ENCODE measurements around the gene DPP4. TPM values are rescaled to one million over a fixed set of nuclear protein-coding genes. Genes with fewer than 3 reads are reported as not detected.

The DPP4 gene
- total RNA-seq, 1 donor from 2014 or later = 94.4 TPM

- H3K4me1 Mint-ChIP-seq (ENCODE audit: low read depth) = peaks cover 40% of the 10 kb centered on the region
- intact Hi-C loops (cut with micrococcal nuclease) = loop anchor here (10.0 kb wide), 1 partner anchor 941 kb away; no protein-coding TSS in a partner anchor
- peaks cover 57% of the 10 kb centered on the region for H3K36me3 Mint-ChIP-seq (ENCODE audit: low read depth)
- peaks cover 37% of the 10 kb centered on the region for H3K9me3 Mint-ChIP-seq
- DNase-seq (ENCODE audit: low spot score) = no peak
- peak overlapping the region; percentile 98 for H3K4me3 Mint-ChIP-seq
- H3K27me3 Mint-ChIP-seq (ENCODE audit: insufficient read depth) = no peaks in the 10 kb centered on the region
- peak overlapping the region; percentile 41 for H3K27ac Mint-ChIP-seq
Observed at GRCh38 chr2:162075689-162076132, 1.7 kb upstream of the DPP4 start.

DNA sequence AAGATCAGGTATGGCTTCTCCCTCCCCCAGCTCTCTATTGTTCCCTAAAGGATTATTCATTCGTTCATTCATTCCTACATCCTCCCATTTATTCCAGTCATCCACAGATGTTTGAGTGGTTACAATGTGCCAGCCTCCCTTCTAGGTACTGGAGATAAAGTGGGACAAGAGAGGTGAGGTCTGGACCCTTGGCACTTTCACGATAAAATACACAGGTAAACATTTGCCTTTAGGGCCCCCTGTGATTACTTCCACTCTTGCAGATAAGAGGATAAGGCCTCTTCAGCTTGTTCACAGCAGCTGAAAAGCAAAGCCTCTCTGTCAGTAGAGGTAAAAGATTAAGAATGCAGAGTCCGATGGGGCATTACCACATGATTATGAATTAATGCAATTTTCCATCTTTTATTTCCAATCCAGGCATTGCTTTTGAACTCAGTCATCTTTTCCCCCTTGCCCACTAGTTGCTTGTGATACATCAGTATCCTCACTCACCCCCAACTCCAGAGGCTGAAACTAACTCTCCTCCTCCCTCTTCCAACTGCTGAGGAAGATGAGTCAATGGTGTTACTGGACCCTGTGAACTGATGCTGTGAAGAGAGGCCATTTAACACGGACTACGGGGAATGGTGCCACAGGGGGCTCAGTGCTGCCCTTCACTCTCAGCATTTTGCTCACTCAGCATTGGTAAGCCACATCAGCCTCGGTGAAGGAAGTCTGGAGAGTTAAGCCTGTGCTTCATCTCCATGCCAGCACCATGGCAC lies 1.1 kb upstream of the DPP4 start:
- Mint-ChIP-seq H3K36me3 (ENCODE audit: low read depth) (peaks cover 63% of the 10 kb centered on the region), H3K27ac (peak overlapping the region; percentile 93)

GRCh38 chr2:162074632-162074895 lies 549 bp upstream of the DPP4 start:
- peaks cover 60% of the 10 kb centered on the region for H3K36me3 Mint-ChIP-seq (ENCODE audit: low read depth)
- peaks cover 30% of the 10 kb centered on the region for H3K9me3 Mint-ChIP-seq
- H3K4me3 Mint-ChIP-seq = peak overlapping the region; percentile 98
- peaks cover 50% of the 10 kb centered on the region for H3K4me1 Mint-ChIP-seq (ENCODE audit: low read depth)
- intact Hi-C loops (cut with micrococcal nuclease) = loop anchor here (5.0 to 10.0 kb wide), 3 partner anchors 907 to 997 kb away; no protein-coding TSS in a partner anchor
- no peaks in the 10 kb centered on the region for H3K27me3 Mint-ChIP-seq (ENCODE audit: insufficient read depth)
- peak overlapping the region; percentile 93 for H3K27ac Mint-ChIP-seq
- no peak for DNase-seq (ENCODE audit: low spot score)

More for the DNA sequence above, 1.1 kb upstream of the DPP4 start:
- H3K27me3 Mint-ChIP-seq (ENCODE audit: insufficient read depth) = no peaks in the 10 kb centered on the region
- H3K4me1 Mint-ChIP-seq (ENCODE audit: low read depth) = peaks cover 46% of the 10 kb centered on the region
- H3K4me3 Mint-ChIP-seq = peak overlapping the region; percentile 98
- H3K9me3 Mint-ChIP-seq = peaks cover 35% of the 10 kb centered on the region
- DNase-seq (ENCODE audit: low spot score) = no peak
- intact Hi-C loops (cut with micrococcal nuclease) = loop anchor here (5.0 to 10.0 kb wide), 3 partner anchors 908 to 998 kb away; no protein-coding TSS in a partner anchor

DNA sequence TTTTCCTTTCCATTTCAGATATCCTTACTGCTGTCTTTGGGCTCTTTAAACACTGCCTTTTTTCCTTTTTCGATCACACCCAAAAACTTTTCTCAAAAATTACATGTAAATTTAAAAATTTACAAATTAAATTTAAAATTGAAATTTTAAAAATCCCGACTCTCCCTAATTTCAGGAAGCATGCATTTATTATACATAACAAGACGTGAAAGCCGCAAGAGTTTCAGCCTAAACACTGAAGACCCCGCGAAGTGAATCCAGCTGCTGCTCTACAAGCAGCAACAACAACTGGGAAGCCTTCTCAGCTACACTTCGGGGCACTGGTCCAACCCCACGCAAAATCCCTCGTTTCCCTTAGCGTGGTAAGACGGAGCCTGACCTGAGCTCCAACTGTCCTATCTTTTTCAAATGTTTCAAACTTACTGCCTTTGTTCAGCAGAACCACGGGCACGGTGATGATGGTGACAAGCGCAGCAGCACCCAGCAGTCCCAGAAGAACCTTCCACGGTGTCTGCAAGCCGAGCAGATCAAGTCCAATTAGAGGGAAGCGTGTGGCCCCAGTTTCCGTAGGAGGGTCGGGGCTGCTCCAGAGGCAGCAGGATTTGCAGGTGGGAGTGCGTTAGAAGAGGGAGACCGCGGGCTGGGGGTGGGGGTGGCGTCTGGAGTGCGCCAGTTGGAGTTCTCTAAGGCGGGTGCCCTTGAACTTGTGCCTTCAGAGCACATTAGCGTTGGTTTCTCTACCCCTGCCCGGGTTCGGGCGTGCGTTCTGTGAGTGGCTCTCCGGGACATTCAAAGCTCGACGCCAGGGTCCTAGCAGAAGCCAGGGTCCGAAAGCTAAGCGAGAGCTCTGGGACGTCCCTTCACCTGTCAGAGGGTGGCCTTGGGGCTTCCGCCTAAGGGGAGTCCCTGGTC lies 783 bp downstream of the DPP4 start:
- peaks cover 65% of the 10 kb centered on the region for H3K36me3 Mint-ChIP-seq (ENCODE audit: low read depth)

DNA sequence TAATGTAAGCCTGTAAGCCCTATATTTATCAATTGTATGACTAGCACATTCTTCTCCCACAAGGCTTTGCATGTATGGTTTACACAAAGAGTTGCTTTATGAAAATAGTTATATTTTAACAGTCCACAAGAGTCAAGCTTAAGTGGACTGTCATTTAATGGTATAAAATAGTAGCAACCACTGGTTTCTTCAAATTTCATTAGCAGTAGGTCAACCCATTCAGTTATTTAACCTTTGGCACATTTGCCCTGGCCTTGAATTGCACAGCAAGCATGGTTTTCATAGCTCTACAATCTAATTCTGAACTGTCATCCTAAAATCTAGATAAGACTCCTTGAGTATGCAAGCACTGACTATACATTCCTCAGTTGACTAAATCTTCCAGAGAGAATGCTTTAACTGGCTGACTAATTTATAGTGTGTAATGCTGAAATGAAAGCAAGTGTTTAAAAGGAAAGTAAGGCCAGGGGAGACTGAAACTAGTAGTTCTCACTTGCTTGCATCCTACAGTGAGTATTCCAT lies 1.8 kb downstream of the DPP4 start:
- H3K4me1 Mint-ChIP-seq (ENCODE audit: low read depth) = peaks cover 71% of the 10 kb centered on the region
- H3K9me3 Mint-ChIP-seq = peaks cover 7% of the 10 kb centered on the region
- intact Hi-C loops (cut with micrococcal nuclease) = loop anchor here (1.0 to 10.0 kb wide), 13 partner anchors 9 to 995 kb away; partner anchors contain the start of gene IFIH1
- H3K27me3 Mint-ChIP-seq (ENCODE audit: insufficient read depth) = no peaks in the 10 kb centered on the region
- peak overlapping the region; percentile 98 for H3K4me3 Mint-ChIP-seq
- peaks cover 61% of the 10 kb centered on the region for H3K36me3 Mint-ChIP-seq (ENCODE audit: low read depth)
- H3K27ac Mint-ChIP-seq = peak overlapping the region; percentile 93
- DNase-seq (ENCODE audit: low spot score) = no peak

More for the DNA sequence above, 783 bp downstream of the DPP4 start:
- Mint-ChIP-seq H3K9me3 (peaks cover 17% of the 10 kb centered on the region), H3K27ac (peak overlapping the region; percentile 93), H3K27me3 (ENCODE audit: insufficient read depth) (no peaks in the 10 kb centered on the region), H3K4me3 (peak overlapping the region; percentile 98), H3K4me1 (ENCODE audit: low read depth) (peaks cover 61% of the 10 kb centered on the region)
- intact Hi-C loops (cut with micrococcal nuclease) = loop anchor here (1.0 to 10.0 kb wide), 13 partner anchors 10 to 996 kb away; partner anchors contain the start of gene IFIH1
- DNase-seq (ENCODE audit: low spot score) = peak; percentile 7

DNA sequence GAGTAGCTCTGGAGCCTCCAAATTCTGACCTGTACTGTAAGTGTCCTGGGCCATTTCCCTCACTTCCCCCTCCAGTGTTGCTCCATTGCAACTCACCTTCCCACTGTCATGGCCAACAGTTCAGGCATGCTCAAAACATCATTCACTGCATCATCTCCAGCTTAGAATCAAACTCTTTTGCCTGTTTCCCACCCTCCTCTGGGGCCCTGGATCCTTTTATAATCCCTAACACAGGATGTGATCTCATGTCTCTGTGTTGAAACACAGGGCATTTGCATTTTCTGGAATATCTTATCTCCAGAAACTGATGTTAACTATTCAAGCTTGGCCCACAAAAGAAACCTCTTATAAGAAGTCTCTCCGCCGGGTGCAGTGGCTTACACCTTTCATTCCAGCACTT lies 3.0 kb downstream of the DPP4 start:
- DNase-seq (ENCODE audit: low spot score) = no peak
- peaks cover 60% of the 10 kb centered on the region for H3K36me3 Mint-ChIP-seq (ENCODE audit: low read depth)
- H3K27me3 Mint-ChIP-seq (ENCODE audit: insufficient read depth) = no peaks in the 10 kb centered on the region
- peak overlapping the region; percentile 72 for H3K27ac Mint-ChIP-seq
- no peaks in the 10 kb centered on the region for H3K9me3 Mint-ChIP-seq
- H3K4me3 Mint-ChIP-seq = peak overlapping the region; percentile 98
- intact Hi-C loops (cut with micrococcal nuclease) = loop anchor here (5.0 to 10.0 kb wide), 3 partner anchors 904 to 994 kb away; no protein-coding TSS in a partner anchor
- H3K4me1 Mint-ChIP-seq (ENCODE audit: low read depth) = peaks cover 80% of the 10 kb centered on the region

DNA sequence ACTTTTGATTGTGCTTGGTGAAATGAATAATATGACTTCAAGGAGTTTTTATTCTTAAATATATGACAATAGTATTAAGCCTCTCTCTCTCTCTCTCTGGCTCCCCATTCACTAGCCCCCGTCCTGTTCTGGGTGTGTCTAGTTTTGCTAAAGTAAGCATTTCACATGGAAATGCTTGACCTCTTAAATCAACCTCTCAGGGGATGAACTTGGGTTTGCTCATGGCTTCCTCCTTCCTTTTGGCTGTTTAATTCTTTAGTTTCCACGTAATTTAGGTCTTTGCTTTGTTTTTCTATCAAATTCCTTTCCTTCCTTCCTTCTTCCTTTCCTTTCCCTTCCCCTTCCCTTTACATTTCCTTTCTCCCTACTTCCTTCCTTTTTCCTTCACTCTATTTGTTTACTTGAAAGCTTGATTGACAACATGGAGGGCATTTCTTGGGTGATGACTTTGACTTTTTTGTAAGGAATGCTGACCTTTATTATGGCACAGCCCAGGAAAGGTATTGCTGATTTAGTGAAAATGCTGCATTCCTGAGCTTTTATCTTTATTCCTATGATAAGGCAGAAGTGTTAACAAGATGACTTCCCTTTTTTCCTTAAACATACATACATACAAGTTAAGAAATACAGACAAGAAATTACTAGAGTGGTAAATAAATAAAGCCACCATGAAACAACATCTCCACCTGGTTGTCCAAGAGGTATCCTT lies 3.6 kb downstream of the DPP4 start:
- Mint-ChIP-seq H3K36me3 (ENCODE audit: low read depth) (peaks cover 56% of the 10 kb centered on the region), H3K4me3 (peak overlapping the region; percentile 98), H3K27ac (peak overlapping the region; percentile 72), H3K9me3 (no peaks in the 10 kb centered on the region), H3K27me3 (ENCODE audit: insufficient read depth) (no peaks in the 10 kb centered on the region), H3K4me1 (ENCODE audit: low read depth) (peaks cover 80% of the 10 kb centered on the region)
- intact Hi-C loops (cut with micrococcal nuclease) = loop anchor here (5.0 to 10.0 kb wide), 3 partner anchors 903 to 993 kb away; no protein-coding TSS in a partner anchor
- no peak for DNase-seq (ENCODE audit: low spot score)

GRCh38 chr2:162069267-162069903 lies 4.6 kb downstream of the DPP4 start:
- no peaks in the 10 kb centered on the region for H3K27me3 Mint-ChIP-seq (ENCODE audit: insufficient read depth)
- peak overlapping the region; percentile 68 for H3K4me3 Mint-ChIP-seq
- H3K4me1 Mint-ChIP-seq (ENCODE audit: low read depth) = peaks cover 80% of the 10 kb centered on the region
- no peak for DNase-seq (ENCODE audit: low spot score)
- H3K9me3 Mint-ChIP-seq = no peaks in the 10 kb centered on the region
- H3K27ac Mint-ChIP-seq = peak overlapping the region; percentile 11
- intact Hi-C loops (cut with micrococcal nuclease) = no loop called here
- H3K36me3 Mint-ChIP-seq (ENCODE audit: low read depth) = peaks cover 60% of the 10 kb centered on the region

DNA sequence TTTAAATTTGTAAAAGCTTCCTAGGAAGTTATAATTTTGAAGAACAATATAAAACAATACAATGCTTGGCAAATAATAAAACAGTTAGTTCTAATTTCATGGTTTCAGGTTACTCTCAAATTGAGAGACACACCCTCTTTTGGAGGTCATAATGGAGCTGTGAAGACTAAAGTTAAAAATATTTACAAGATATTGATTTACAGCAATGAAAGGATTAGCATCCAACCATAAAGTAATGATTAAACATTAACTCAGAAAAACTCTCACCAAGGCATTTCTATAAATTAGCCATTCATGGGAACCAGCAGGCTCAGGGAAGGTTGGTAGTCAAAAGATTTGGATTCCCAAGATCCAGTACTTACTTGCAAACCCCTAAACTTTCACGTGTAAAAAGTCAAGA lies 6.4 kb downstream of the DPP4 start:
- no peaks in the 10 kb centered on the region for H3K27me3 Mint-ChIP-seq (ENCODE audit: insufficient read depth)
- H3K27ac Mint-ChIP-seq = no peak overlapping the region
- H3K9me3 Mint-ChIP-seq = no peaks in the 10 kb centered on the region
- DNase-seq (ENCODE audit: low spot score) = no peak
- peaks cover 95% of the 10 kb centered on the region for H3K4me1 Mint-ChIP-seq (ENCODE audit: low read depth)
- peaks cover 68% of the 10 kb centered on the region for H3K36me3 Mint-ChIP-seq (ENCODE audit: low read depth)
- intact Hi-C loops (cut with micrococcal nuclease) = no loop called here
- H3K4me3 Mint-ChIP-seq = peak overlapping the region; percentile 9

- intact Hi-C loops (cut with micrococcal nuclease) = no loop called here
- H3K4me3 Mint-ChIP-seq = no peak overlapping the region
- no peaks in the 10 kb centered on the region for H3K27me3 Mint-ChIP-seq (ENCODE audit: insufficient read depth)
- peaks cover 89% of the 10 kb centered on the region for H3K4me1 Mint-ChIP-seq (ENCODE audit: low read depth)
- peak overlapping the region; percentile 18 for H3K27ac Mint-ChIP-seq
- H3K36me3 Mint-ChIP-seq (ENCODE audit: low read depth) = peaks cover 66% of the 10 kb centered on the region
- no peaks in the 10 kb centered on the region for H3K9me3 Mint-ChIP-seq
- no peak for DNase-seq (ENCODE audit: low spot score)
Observed at GRCh38 chr2:162065767-162066166, 8.2 kb downstream of the DPP4 start.

- Mint-ChIP-seq H3K4me3 (peak overlapping the region; percentile 77), H3K4me1 (ENCODE audit: low read depth) (peaks cover 91% of the 10 kb centered on the region), H3K9me3 (no peaks in the 10 kb centered on the region), H3K27me3 (ENCODE audit: insufficient read depth) (no peaks in the 10 kb centered on the region), H3K27ac (peak overlapping the region; percentile 94), H3K36me3 (ENCODE audit: low read depth) (peaks cover 56% of the 10 kb centered on the region)
- intact Hi-C loops (cut with micrococcal nuclease) = loop anchor here (1.0 kb wide), 1 partner anchor 8 kb away; no protein-coding TSS in a partner anchor
- DNase-seq (ENCODE audit: low spot score) = no peak
Observed at GRCh38 chr2:162063899-162064298, 10.1 kb downstream of the DPP4 start.
